H1 (cell line): ENCODE measurements around the gene PBLD.

Experiments
- CBX8 ChIP-seq: fragments of 300-800, 300-1000 bp; sonication (generic); IDR thresholded peaks from 2 replicates; pipeline ENCODE4 v1.7.1; 2016; ENCODE audit warnings: low read depth, low read length, borderline replicate concordance
- POLR2AphosphoS5 ChIP-seq: IDR thresholded peaks from 2 replicates; pipeline ENCODE4 v1.6.1; 2011; ENCODE audit warnings: low read depth, low read length
- RAD21 ChIP-seq, 2 experiments: IDR thresholded peaks in 1 of 2; conservative IDR thresholded peaks in 1 of 2; 2 replicates each; pipeline ENCODE4 v1.6.1; 2011; ENCODE audit warnings: low read depth in 2 of 2, low read length in 2 of 2, improper control_type of control experiment in 1 of 2, inconsistent platforms in 1 of 2, mild to moderate bottlenecking in 1 of 2, moderate library complexity in 1 of 2
- RXRA ChIP-seq: IDR thresholded peaks from 2 replicates; pipeline ENCODE4 v1.6.1; 2011; ENCODE audit warnings: low read depth, mild to moderate bottlenecking, low read length, moderate library complexity; ENCODE audit not compliant: insufficient read depth
- SIN3A ChIP-seq, 2 experiments: IDR thresholded peaks in 1 of 2; conservative IDR thresholded peaks in 1 of 2; 2 replicates each; pipeline ENCODE4 v1.6.1; 2011 to 2012; ENCODE audit warnings: low read length in 2 of 2, improper control_type of control experiment in 1 of 2, low read depth in 1 of 2, mild to moderate bottlenecking in 1 of 2
- SP2 ChIP-seq: IDR thresholded peaks from 2 replicates; pipeline ENCODE4 v1.6.1; 2012; ENCODE audit warnings: mild to moderate bottlenecking, low read length, inconsistent platforms
- TBP ChIP-seq: IDR thresholded peaks from 2 replicates; pipeline ENCODE4 v1.6.1; 2011; ENCODE audit warnings: low read depth, low read length, improper control_type of control experiment
- TEAD4 ChIP-seq: IDR thresholded peaks from 2 replicates; pipeline ENCODE4 v1.6.1; 2012; ENCODE audit warnings: low read depth, low read length, inconsistent platforms, mixed read lengths
- TF ChIP-seq, protein P1 (sequence below), 3 experiments: IDR thresholded peaks; 1 replicate in 2 of 3; 2 replicates in 1 of 3; pipeline versions ENCODE4 v1.5.1 to v1.6.1; 2011; ENCODE audit warnings: low read length in 3 of 3, mild to moderate bottlenecking in 3 of 3, inconsistent platforms in 2 of 3, low read depth in 1 of 3, moderate library complexity in 1 of 3; ENCODE audit not compliant: insufficient read depth in 1 of 3; ENCODE audit errors: control extremely low read depth in 1 of 3
- TF ChIP-seq, protein P2 (sequence below): IDR thresholded peaks from 2 replicates; pipeline ENCODE4 v1.6.1; 2011; ENCODE audit warnings: low read length, improper control_type of control experiment

DNA sequence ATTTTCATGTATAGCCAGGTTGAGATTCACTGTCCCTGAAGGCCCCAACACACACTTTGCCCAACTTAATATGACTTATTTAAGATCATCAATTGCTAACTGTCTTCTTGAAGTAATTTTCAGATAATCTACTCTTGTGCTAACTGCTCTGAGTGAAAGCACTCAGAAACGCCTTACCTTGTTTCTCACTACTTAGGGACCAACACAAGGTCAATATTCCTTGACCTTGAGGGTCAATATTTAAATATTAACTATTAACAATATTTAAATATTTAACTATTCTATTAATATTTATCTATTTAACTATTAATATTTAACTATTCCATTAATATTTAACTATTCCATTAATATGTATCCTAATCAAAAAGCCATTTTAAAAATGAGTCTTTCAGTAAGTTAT, 26.9 kb downstream of the PBLD start:
- TF ChIP-seq CBX8: no peak
- no peak for TF ChIP-seq SP2
- no peak for TF ChIP-seq RAD21 (IDR thresholded peaks at IDR 0.05 in 1 of 2, conservative IDR thresholded peaks at IDR 0.05 in 1 of 2; ENCODE audit: low read depth in 2 of 2, low read length in 2 of 2)
- no peak for TF ChIP-seq RXRA
- no peak for TF ChIP-seq TBP
- TF ChIP-seq, protein P1, sequence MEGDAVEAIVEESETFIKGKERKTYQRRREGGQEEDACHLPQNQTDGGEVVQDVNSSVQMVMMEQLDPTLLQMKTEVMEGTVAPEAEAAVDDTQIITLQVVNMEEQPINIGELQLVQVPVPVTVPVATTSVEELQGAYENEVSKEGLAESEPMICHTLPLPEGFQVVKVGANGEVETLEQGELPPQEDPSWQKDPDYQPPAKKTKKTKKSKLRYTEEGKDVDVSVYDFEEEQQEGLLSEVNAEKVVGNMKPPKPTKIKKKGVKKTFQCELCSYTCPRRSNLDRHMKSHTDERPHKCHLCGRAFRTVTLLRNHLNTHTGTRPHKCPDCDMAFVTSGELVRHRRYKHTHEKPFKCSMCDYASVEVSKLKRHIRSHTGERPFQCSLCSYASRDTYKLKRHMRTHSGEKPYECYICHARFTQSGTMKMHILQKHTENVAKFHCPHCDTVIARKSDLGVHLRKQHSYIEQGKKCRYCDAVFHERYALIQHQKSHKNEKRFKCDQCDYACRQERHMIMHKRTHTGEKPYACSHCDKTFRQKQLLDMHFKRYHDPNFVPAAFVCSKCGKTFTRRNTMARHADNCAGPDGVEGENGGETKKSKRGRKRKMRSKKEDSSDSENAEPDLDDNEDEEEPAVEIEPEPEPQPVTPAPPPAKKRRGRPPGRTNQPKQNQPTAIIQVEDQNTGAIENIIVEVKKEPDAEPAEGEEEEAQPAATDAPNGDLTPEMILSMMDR (IDR thresholded peaks at IDR 0.05; ENCODE audit: control extremely low read depth in 1 of 3, insufficient read depth in 1 of 3, low read depth in 1 of 3, low read length in 3 of 3): no peak
- TF ChIP-seq, protein P2, sequence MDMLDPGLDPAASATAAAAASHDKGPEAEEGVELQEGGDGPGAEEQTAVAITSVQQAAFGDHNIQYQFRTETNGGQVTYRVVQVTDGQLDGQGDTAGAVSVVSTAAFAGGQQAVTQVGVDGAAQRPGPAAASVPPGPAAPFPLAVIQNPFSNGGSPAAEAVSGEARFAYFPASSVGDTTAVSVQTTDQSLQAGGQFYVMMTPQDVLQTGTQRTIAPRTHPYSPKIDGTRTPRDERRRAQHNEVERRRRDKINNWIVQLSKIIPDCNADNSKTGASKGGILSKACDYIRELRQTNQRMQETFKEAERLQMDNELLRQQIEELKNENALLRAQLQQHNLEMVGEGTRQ: no peak
- no peak for TF ChIP-seq SIN3A (conservative IDR thresholded peaks at IDR 0.05 in 1 of 2, IDR thresholded peaks at IDR 0.05 in 1 of 2; ENCODE audit: low read depth in 1 of 2, low read length in 2 of 2)
- TF ChIP-seq TEAD4: no peak
- TF ChIP-seq POLR2AphosphoS5: no peak
